Stimulated activated CD4-positive, alpha-beta T cell treated with anti-CD3 and anti-CD28 coated beads, Interleukin-12 subunit alpha, Interleukin-12 subunit beta, amount 100 ng/mL, for 24 hours (primary cell): ENCODE measurements around the gene COMT.

Experiments
- DNase-seq, 2 experiments: peaks; one replicate each; pipeline ENCODE4 v3.0.0-alpha.2; 2020; ENCODE audit warnings: low read depth in 2 of 2

COMT gene

DNA sequence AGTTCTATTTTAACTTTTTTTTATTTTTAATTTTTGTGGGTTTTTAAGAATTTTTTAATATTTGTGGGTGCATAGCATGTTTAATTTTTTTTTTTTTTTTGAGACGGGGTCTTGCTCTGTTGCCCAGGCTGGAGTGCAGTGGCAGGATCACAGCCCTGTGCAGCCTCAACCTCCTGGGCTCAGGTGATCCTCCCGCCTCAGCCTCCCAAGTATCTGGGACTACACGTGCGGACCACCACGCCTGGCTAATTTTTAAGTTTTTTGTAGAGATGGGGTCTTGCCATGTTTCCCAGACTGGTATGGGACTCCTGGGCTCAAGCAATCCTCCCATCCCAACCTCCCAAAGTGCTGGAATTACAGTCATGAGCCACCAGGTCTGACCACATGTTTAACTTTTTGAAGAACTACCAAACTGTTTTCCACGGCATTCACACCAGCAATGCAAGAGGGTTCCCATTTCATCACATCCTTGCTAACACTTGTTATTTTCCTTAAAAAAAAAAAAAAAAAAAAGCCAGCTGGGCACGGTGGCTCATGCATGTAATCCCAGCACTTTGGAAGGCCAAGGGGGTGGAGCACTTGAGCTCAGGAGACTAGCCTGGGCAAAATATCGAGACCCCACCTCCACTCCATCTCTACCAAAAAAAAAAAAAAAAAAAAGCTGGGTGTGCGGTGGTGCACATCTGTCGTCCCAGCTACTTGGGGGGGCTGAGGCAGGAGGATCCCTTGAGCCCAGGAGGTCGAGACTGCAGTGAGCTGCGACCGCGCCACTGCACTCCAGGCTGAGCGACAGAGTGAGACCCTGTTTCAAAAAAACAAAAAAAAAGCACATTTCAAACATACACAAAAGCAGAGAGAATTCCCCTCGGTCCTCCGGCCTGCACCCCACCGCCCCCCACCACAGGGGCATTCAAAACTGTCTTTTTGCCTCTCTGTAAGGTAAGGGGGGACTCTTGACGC is 16.8 kb downstream of the COMT start:
- no peak for DNase-seq

DNA sequence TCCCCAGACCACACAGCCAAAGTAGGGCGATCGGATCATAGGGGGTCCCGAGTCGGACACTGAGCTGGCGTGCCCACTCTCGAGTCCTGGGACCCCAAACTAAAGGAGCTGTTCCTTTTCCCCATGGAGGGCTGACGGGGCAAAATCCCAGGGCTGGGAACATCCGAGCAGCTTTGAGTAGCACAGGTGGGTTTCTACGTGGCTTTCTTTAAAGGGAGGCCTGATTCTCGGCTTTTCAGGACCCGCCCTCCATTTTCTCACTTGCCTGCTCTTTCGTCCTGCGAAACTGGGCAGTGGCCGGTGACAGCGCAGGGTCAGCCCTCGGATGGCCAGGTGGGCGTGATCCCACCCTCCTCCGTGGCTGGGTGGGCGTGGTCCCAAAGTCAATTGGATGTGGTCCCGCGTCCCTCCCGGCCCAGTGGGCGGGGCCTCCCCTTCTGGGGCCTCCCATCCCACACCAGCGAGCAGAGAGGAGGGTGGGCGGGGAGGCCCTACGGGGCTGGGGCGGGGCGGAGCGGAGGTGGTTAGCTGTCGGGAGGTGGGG is 17.5 kb downstream of the COMT start:
- DNase-seq, result no peak

DNA sequence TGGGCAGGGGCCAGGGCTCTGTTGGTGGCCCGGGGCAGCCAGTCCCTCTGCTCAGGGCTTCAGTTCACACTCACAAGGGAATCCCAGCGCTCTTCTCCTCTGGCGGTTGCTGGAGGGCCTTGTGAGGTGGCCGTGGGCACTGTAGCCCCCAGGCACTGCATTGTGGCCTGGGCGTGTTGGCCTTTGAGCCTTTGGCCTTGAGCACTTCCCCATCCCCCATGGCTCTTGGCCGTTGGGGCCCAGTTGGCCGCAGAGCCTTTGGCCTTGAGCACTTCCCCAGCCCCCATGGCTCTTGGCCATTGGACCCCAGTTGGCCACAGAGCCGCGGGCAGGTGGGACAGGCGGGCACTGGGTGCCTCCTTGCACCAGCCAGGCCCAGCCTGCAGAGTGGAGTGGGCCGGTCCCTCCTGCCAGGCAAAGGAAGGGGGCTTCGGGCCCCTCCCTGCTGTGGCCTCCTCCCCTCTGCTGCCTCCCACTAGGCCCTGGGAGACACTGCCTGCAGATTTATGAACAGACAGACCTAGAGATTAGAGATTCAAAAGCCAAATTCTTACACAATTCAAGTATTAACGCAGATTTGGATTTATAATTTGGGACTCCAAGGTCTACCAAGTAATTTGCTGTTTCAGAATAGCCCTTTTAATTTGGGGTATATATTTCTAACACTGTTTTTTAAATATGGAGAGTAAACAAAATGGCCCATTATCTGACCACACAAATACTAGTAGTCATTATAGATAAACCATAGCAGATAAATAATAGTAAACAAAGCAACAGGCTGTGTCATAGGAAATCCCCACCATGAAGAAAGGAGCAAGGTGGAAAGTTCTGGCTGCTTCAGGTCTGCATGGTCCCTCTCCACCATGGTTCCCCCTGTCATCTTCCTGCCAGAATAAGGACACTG is 18.3 kb downstream of the COMT start:
- no peak for DNase-seq

GRCh38 chr22:19960491-19961200 is 19.1 kb downstream of the COMT start:
- no peak for DNase-seq

DNA sequence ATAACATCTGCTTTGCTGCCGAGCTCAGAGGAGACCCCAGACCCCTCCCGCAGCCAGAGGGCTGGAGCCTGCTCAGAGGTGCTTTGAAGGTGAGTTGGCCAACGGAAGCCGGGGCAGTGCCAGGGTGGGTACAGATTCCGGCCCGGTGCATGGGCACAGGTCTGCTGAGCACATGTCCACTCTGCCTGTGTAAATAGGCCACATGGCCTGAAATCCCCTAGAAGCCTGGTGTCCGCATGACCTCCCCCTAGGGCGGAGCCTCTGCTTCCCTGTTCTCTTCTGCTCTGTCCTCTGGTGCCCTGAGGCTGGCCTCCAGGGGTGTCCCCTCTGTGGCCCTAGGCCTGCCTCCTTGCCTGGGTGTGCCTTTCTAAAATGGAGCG is 19.6 kb downstream of the COMT start:
- no peak for DNase-seq

DNA sequence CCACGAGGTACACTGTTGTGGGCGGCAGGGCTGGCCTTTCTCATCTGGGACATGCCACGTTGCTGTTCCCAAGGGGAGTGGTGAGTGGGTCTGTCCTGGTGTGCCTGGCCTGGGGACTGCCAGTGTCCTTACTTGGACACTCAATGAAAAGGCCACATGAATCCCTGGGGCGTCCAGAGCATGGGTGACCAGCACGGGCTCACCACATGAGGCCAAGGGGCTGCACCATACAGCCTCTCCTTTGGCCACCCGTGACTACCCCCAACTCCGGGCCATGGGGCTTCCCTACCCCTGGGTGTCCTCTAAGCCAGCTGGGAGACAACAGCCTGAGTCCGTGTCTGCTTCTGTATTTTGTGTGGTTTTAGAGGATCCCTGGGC is 20.3 kb downstream of the COMT start:
- DNase-seq, result no peak

DNA sequence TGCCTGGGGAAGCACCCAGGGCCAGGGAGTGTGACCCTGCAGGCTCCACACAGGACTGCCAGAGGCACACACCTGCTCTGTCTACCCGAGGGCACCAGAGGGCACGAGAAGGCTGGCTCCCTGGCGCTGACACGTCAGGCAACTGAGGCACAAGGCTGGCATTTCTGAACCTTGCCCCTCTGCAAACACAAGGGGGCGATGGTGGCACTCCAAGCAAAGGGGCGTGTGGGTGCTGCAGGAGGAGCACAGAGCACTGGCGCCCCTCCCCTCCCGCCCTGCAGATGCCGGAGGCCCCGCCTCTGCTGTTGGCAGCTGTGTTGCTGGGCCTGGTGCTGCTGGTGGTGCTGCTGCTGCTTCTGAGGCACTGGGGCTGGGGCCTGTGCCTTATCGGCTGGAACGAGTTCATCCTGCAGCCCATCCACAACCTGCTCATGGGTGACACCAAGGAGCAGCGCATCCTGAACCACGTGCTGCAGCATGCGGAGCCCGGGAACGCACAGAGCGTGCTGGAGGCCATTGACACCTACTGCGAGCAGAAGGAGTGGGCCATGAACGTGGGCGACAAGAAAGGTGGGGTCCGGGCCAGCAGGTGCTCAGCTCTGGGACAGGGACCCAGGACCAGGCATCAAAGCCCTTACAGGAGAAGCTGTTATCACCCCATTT is 20.8 kb downstream of the COMT start:
- DNase-seq, result peak; percentile 35 to 63

GRCh38 chr22:19962909-19963806 is 21.6 kb downstream of the COMT start:
- peak in 1 of 2 experiments; percentile 32 for DNase-seq

GRCh38 chr22:19963863-19964642 is 22.5 kb downstream of the COMT start:
- no peak for DNase-seq

GRCh38 chr22:19964701-19965386 is 23.3 kb downstream of the COMT start:
- DNase-seq, result no peak

DNA sequence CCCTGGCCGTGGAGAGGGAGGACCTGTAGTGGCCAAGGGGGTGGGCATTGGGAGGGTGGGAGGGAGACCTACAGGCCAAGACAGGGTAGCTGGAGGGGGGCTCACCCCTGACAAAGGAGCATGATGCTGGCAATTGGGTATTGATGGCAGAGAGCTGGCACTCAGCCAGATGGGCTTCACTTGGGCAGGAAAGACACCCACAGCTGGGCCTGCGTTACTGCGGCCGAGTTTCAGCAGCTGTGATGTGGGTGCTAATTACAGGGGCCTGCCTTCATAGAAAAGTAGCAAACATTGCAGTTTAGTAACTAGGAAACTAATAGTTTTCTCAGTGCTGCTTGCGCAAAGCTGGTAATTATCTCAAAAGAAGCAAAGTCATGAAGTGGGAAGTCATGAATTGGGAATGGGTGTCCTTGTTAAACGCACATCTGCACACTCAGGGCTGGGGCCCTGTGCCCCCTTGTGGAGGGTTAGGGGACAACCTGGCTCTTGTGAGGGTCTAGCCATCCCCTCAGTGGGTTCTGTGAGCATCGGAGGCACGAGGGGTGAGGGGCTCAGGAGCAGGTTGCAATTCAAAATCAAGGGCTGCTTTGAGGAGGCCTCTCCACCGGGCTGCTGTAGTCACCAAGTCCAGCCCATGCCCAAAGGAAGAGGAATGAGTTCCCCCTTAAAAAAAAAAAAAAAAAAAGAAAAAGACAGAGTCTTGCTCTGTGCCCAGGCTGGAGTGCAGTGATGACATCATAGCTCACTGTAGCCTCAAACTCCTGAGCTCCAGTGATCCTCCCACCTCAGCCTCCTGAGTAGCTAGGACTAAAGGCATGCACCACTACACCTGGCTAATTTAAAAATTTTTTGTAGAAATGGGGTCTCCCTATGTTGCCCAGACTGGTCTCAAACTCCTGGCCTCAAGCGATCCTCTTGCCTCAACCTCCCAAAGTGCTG is 24.5 kb downstream of the COMT start:
- no peak for DNase-seq

GRCh38 chr22:19966908-19967750 is 25.6 kb downstream of the COMT start:
- DNase-seq, result no peak

- no peak for DNase-seq
Observed at GRCh38 chr22:19967850-19968449, 26.4 kb downstream of the COMT start.

- DNase-seq, result no peak
Observed at GRCh38 chr22:19968450-19968891, 26.9 kb downstream of the COMT start.

GRCh38 chr22:19969141-19969928 is 27.8 kb downstream of the COMT start:
- no peak for DNase-seq
